ENCODE data around the gene ANO7. TPM values are rescaled to one million over a fixed set of nuclear protein-coding genes. Genes with fewer than 3 reads are reported as not detected.

Gene ANO7
- total RNA-seq, 4 donors from 2014 or later, result 1.1 to 1.4 (median 1.2) TPM

DNA sequence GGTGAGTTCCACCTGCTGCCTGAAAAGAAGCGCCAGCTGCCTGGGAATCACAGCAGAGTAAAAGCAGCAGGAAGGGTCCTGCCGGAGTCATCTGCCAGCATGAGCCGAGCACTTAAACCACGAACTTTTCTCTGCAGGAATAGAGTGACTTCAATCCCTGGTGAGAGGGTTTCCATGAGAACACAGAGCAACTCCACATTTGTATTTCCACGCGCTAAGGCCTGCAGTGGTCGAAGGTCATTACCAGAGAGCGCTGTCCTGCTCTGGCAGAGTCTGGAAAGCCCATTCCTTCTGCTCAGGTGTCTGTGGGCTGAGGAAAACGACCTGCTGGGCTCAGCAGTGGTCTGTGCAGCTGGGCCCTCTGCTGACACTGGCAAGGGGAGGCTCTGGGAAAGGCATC, 45.9 kb upstream of the ANO7 start:
- no peak overlapping the region for H3K27ac ChIP-seq
- no peaks in the 10 kb centered on the region for H3K4me1 ChIP-seq
- no peaks in the 10 kb centered on the region for H3K9me3 ChIP-seq
- H3K36me3 ChIP-seq, result peaks cover 21% of the 10 kb centered on the region
- TF ChIP-seq POLR2AphosphoS5 (IDR thresholded peaks at IDR 0.05) (no peak), EP300 (IDR thresholded peaks at IDR 0.05) (no peak), POLR2A (IDR thresholded peaks at IDR 0.05) (no peak)
- TF ChIP-seq, protein P1, sequence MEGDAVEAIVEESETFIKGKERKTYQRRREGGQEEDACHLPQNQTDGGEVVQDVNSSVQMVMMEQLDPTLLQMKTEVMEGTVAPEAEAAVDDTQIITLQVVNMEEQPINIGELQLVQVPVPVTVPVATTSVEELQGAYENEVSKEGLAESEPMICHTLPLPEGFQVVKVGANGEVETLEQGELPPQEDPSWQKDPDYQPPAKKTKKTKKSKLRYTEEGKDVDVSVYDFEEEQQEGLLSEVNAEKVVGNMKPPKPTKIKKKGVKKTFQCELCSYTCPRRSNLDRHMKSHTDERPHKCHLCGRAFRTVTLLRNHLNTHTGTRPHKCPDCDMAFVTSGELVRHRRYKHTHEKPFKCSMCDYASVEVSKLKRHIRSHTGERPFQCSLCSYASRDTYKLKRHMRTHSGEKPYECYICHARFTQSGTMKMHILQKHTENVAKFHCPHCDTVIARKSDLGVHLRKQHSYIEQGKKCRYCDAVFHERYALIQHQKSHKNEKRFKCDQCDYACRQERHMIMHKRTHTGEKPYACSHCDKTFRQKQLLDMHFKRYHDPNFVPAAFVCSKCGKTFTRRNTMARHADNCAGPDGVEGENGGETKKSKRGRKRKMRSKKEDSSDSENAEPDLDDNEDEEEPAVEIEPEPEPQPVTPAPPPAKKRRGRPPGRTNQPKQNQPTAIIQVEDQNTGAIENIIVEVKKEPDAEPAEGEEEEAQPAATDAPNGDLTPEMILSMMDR (IDR thresholded peaks at IDR 0.05), result no peak
- no peaks in the 10 kb centered on the region for H3K27me3 ChIP-seq
- no peak overlapping the region for H3K4me3 ChIP-seq
- DNase-seq (ENCODE audit: low spot score in 2 of 2), result no peak
- 91% methylated on average over 9 of the region's 9 CpGs for WGBS

DNA sequence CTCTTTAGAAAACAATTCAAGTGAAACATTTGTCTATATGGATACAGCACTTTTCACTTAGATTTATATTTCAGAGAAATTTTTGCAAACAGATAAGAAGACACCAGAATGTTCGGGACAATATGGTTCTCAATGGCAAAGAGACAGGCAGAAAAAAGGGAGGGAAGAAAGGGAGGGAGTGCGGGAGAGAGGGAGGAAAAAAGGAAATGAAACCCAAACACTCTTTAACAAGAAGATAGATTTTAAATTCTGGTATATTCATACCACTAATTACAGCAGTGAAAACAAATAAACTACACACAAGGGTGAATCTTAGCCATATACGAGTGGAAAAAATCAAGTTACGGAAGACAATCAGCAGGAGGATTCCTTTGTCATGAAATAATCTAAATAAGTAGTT, 42.2 kb upstream of the ANO7 start:
- no peaks in the 10 kb centered on the region for H3K9me3 ChIP-seq
- H3K4me1 ChIP-seq, result peaks cover 22% of the 10 kb centered on the region
- H3K27ac ChIP-seq, result no peak overlapping the region
- H3K27me3 ChIP-seq, result no peaks in the 10 kb centered on the region
- no peaks in the 10 kb centered on the region for H3K36me3 ChIP-seq
- no peak overlapping the region for H3K4me3 ChIP-seq
- 90% methylated on average over 4 of the region's 4 CpGs for WGBS
- DNase-seq (ENCODE audit: low spot score in 2 of 2), result no peak
- TF ChIP-seq EP300 (IDR thresholded peaks at IDR 0.05), result no peak
- TF ChIP-seq POLR2A (IDR thresholded peaks at IDR 0.05), result no peak
- TF ChIP-seq, protein P1 (IDR thresholded peaks at IDR 0.05), result no peak
- TF ChIP-seq POLR2AphosphoS5 (IDR thresholded peaks at IDR 0.05), result no peak

DNA sequence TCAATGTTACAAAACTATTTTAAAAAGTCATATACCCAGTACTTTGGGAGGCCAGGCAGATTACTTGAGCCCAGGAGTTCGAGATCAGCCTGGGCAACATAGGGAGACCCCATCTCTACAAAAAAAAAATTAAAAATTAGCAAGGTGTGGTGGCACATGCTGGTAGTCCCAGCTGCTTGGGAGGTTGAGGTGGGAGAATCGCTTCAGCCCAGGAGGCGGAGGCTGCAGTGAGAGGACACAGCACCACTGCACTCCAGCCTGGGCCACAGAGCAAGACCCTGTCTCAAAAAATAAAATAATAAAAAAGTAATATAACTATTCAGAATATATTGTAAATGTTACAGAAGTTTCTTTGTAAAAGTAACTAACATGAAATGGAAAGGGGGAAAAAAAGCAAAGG, 41.1 kb upstream of the ANO7 start:
- no peaks in the 10 kb centered on the region for H3K36me3 ChIP-seq
- 96% methylated on average over 3 of the region's 3 CpGs for WGBS
- no peak for DNase-seq (ENCODE audit: low spot score in 2 of 2)
- no peak overlapping the region for H3K4me3 ChIP-seq
- H3K9me3 ChIP-seq, result no peaks in the 10 kb centered on the region
- H3K27me3 ChIP-seq, result no peaks in the 10 kb centered on the region
- H3K27ac ChIP-seq, result no peak overlapping the region
- TF ChIP-seq POLR2AphosphoS5 (IDR thresholded peaks at IDR 0.05) (no peak), POLR2A (IDR thresholded peaks at IDR 0.05) (no peak), EP300 (IDR thresholded peaks at IDR 0.05) (no peak)
- TF ChIP-seq, protein P1 (IDR thresholded peaks at IDR 0.05), result no peak
- H3K4me1 ChIP-seq, result peaks cover 30% of the 10 kb centered on the region

DNA sequence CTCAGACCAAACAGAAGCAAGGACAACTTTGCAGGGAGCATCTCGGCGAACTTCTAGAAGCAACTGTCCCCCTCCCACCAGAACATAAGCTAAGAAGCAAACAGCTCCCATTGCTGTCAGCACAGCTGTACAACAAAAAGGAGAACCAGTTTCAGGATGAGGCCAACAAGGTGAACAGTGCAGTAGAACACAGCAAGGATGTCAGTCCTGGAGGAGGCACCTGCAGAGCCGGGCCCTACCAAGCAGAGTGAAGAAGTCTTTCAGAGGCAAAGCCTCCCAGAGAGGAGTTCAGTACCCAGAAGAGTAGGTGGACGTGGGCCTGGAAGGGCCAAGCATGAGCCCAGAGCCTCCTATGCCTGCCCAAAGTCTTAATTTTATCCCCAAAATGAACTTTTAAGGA, 40.2 kb upstream of the ANO7 start:
- Histone ChIP-seq H3K27me3 (no peaks in the 10 kb centered on the region), H3K36me3 (peaks cover 2% of the 10 kb centered on the region), H3K4me3 (peak overlapping the region; percentile 88), H3K9me3 (no peaks in the 10 kb centered on the region), H3K4me1 (peaks cover 32% of the 10 kb centered on the region), H3K27ac (no peak overlapping the region)
- DNase-seq (ENCODE audit: low spot score in 2 of 2), result no peak
- WGBS, result 94% methylated on average over 4 of the region's 4 CpGs
- no peak for TF ChIP-seq EP300 (IDR thresholded peaks at IDR 0.05)
- TF ChIP-seq POLR2A (IDR thresholded peaks at IDR 0.05), result no peak
- TF ChIP-seq, protein P1 (IDR thresholded peaks at IDR 0.05), result no peak
- no peak for TF ChIP-seq POLR2AphosphoS5 (IDR thresholded peaks at IDR 0.05)

DNA sequence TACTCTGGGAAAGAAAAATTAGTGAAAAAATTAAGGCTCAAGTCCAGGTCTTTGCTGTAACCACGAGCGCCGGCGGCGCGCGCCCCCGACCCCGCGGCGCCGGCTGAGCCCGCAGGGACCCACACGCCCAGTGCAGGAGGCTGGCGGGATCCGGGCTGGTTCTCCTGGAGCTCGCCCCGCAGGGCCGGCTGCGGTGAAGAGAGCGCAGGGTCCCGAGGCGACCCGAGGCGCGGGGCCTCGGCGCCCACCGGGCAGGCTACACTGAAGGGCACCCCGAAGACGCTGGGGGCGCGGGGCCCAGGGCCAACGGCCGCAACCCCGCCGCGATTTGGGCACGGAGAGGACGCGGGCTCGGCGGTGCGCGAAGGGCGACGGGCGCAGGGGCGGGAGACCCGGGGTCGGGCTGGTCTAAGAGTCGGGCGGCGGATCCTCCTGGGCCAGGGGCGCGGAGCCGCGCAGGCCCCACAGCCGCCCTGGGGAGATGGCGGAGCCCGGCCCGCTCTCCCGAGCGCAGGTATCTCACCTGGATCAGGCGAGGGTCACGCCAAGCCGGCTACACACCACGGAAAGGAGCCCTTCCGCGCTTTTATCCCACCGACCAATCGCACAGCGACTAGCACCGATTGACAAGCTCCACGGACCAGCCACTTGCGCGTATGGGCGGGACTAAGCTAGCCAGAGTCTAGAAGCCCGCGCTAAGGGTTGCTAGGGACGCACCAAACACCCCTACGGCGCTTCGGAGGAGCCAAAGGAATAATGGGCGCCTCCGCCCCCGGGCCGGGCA, 39.4 kb upstream of the ANO7 start, which contains the start of gene PASK:
PASK (minus strand) TSS at position 582 of the 784 bp plus-strand sequence. CDS start 6,440 bp downstream, outside the sequence.
- TF ChIP-seq POLR2AphosphoS5 (IDR thresholded peaks at IDR 0.05), result no peak
- no peak for TF ChIP-seq POLR2A (IDR thresholded peaks at IDR 0.05)
- TF ChIP-seq, protein P1 (IDR thresholded peaks at IDR 0.05), result no peak
- TF ChIP-seq EP300 (IDR thresholded peaks at IDR 0.05), result no peak
- Histone ChIP-seq H3K27ac (peak within 1 kb of the TSS; percentile 80), H3K36me3 (peaks cover 6% of the 10 kb centered on the region), H3K4me3 (peak within 1 kb of the TSS; percentile 88), H3K9me3 (no peaks in the 10 kb centered on the region), H3K4me1 (peaks cover 32% of the 10 kb centered on the region), H3K27me3 (no peaks in the 10 kb centered on the region)
- 0% methylated on average over 31 of the region's 88 CpGs for WGBS
- peak; percentile 96 to 97 for DNase-seq (ENCODE audit: low spot score in 2 of 2)

Measured in suprapubic skin (tissue), 4 donors.